RWPE2 (cell line): ENCODE data around the gene RAB36.

Experiments
- ATAC-seq: fragments of 200-7000 bp; cut with Tn5 transposase; 3 replicates; pipeline ENCODE4 v1.9.1; 2021; ENCODE audit warnings: low read depth
- DNase-seq: peaks from one replicate; pipeline ENCODE4 v3.0.0-alpha.2; 2020; ENCODE audit warnings: low spot score
- H3K27ac ChIP-seq: fragments of 450-650 bp; 2 replicates; pipeline ENCODE4 v1.5.1; 2017; ENCODE audit warnings: mild to moderate bottlenecking; ENCODE audit not compliant: poor library complexity, severe bottlenecking
- H3K27me3 ChIP-seq: fragments of 250-450 bp; sonication (Bioruptor Pico); 2 replicates; pipeline ENCODE4 v1.5.1; 2021; ENCODE audit warnings: mild to moderate bottlenecking, moderate library complexity; ENCODE audit not compliant: insufficient read depth, poor library complexity, severe bottlenecking
- H3K36me3 ChIP-seq: fragments of 250-450 bp; sonication (Bioruptor Pico); 2 replicates; pipeline ENCODE4 v1.5.1; 2020; ENCODE audit warnings: low read depth, mild to moderate bottlenecking, moderate library complexity
- H3K4me1 ChIP-seq: fragments of 250-450 bp; sonication (Bioruptor Pico); 2 replicates; pipeline ENCODE4 v1.5.1; 2021; ENCODE audit warnings: mild to moderate bottlenecking, moderate library complexity; ENCODE audit not compliant: insufficient read depth, poor library complexity, severe bottlenecking
- H3K4me3 ChIP-seq: fragments of 250-450 bp; sonication (Bioruptor Pico); 2 replicates; pipeline ENCODE4 v1.5.1; 2021; ENCODE audit warnings: mild to moderate bottlenecking, moderate library complexity; ENCODE audit not compliant: severe bottlenecking
- H3K9me3 ChIP-seq: fragments of 250-450 bp; sonication (Bioruptor Pico); 2 replicates; pipeline ENCODE4 v1.5.1; 2021; ENCODE audit warnings: mild to moderate bottlenecking, moderate library complexity; ENCODE audit not compliant: severe bottlenecking
- TF ChIP-seq, protein P1 (sequence below): fragments of 450-650 bp; IDR thresholded peaks from one replicate; pipeline ENCODE4 v1.5.1; 2017; ENCODE audit warnings: mild to moderate bottlenecking, moderate library complexity; ENCODE audit not compliant: poor library complexity, severe bottlenecking

The RAB36 gene

DNA sequence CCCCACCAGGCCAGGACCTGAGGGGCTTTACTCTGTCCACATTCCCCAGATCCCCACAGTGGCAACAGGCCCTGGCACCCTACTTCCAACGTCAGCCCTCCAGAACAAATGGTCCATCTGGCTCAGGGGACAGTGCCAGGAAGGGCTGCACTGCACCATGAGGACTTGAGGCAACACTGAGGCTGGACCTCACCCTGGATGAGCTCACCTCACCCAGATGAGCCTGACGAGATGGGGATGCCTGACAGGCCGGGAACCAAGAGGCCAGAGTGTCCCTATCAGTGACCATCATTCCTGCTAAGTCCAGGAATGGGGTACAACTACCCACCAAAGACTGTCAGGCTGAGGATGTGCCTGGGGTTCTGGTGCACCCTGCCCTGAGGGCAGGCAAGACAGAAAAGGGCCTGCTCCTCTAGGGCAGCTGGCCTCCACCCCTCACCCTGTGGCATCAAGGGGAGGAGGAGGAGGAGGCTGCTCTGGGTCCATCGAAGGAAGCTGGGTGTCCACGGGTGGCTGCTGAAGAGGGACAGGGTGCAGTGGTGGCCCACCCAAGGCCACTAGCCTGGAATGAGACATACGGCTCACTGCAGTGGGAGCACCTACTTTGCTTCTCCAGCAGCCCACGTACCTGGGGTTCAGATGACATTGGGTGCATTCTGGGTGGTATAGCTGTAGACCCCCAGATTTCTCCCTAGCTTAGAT is 18.1 kb upstream of the RAB36 start:
- TF ChIP-seq, protein P1, sequence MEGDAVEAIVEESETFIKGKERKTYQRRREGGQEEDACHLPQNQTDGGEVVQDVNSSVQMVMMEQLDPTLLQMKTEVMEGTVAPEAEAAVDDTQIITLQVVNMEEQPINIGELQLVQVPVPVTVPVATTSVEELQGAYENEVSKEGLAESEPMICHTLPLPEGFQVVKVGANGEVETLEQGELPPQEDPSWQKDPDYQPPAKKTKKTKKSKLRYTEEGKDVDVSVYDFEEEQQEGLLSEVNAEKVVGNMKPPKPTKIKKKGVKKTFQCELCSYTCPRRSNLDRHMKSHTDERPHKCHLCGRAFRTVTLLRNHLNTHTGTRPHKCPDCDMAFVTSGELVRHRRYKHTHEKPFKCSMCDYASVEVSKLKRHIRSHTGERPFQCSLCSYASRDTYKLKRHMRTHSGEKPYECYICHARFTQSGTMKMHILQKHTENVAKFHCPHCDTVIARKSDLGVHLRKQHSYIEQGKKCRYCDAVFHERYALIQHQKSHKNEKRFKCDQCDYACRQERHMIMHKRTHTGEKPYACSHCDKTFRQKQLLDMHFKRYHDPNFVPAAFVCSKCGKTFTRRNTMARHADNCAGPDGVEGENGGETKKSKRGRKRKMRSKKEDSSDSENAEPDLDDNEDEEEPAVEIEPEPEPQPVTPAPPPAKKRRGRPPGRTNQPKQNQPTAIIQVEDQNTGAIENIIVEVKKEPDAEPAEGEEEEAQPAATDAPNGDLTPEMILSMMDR, result no peak
- no peaks in the 10 kb centered on the region for H3K36me3 ChIP-seq
- no peak for ATAC-seq

DNA sequence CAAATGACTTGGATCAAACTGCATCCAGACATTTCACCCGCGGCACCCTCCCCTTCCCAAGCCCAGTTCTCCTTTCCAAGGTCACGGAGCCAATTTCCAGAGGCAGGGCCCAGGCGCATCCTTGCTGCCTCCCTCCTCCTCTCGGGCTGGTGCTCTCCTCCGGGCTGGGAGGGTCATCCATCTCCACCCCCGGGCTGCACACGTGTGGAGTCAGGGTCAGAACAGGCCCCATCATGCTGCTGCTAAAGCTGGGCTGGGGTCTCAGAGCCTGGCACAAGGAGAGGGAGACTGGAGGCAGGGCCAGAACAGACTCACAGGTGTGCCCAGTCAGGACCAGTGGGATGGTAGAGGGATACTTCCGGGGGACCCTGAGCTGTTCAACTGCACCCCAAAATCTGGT is 17.5 kb upstream of the RAB36 start:
- Histone ChIP-seq H3K36me3 (no peaks in the 10 kb centered on the region), H3K4me1 (no peaks in the 10 kb centered on the region), H3K27me3 (no peaks in the 10 kb centered on the region), H3K9me3 (peaks cover 10% of the 10 kb centered on the region), H3K4me3 (no peak overlapping the region), H3K27ac (no peak overlapping the region)
- TF ChIP-seq, protein P1, result no peak
- ATAC-seq (no peak), DNase-seq (no peak)

More for the DNA sequence above, 18.1 kb upstream of the RAB36 start:
- Histone ChIP-seq H3K4me1 (no peaks in the 10 kb centered on the region), H3K27me3 (no peaks in the 10 kb centered on the region), H3K27ac (no peak overlapping the region), H3K4me3 (no peak overlapping the region), H3K9me3 (peaks cover 10% of the 10 kb centered on the region)
- DNase-seq, result no peak

DNA sequence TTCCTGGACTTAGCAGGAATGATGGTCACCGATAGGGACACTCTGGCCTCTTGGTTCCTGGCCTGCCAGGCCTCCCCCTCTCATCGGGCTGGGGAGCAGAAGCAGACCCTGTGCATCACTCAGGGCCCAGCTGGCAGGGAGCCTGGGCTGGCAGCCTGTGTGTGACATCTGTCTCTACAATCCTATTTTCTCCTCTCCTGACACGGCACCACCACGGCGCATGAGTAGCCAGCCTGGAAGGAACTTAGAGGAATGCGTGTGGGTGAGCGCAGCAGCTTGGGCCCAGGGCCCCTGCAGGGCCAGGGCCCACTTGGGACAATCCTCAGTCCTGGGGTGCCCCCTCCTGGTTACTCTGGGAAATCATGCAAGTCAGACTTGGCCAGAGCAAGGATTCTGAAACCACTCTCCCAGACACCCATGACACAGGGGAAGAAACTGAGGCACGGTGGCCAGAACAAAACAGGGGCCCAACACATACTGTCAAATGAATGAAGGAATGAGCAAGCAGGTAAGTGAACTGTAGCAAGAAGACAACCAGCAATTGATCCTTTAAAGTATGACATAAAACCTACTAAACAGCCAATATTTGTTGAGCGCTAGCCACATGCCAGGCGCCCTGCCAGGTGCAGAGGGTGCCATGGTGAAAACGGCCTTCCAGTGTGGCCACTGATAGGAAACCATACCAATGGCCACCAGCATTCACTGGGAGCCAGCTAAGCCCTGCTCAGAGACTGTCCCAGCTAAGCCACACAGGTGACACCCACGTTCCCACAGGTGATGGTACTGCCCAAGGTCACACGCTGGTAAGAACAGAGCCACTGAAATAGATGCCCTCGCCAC is 16.8 kb upstream of the RAB36 start:
- no peaks in the 10 kb centered on the region for H3K4me1 ChIP-seq
- no peaks in the 10 kb centered on the region for H3K36me3 ChIP-seq
- TF ChIP-seq, protein P1, result peak; percentile 60
- no peak overlapping the region for H3K4me3 ChIP-seq
- H3K9me3 ChIP-seq, result peaks cover 10% of the 10 kb centered on the region
- DNase-seq (no peak), ATAC-seq (peak; percentile 66)
- H3K27me3 ChIP-seq, result no peaks in the 10 kb centered on the region
- no peak overlapping the region for H3K27ac ChIP-seq

DNA sequence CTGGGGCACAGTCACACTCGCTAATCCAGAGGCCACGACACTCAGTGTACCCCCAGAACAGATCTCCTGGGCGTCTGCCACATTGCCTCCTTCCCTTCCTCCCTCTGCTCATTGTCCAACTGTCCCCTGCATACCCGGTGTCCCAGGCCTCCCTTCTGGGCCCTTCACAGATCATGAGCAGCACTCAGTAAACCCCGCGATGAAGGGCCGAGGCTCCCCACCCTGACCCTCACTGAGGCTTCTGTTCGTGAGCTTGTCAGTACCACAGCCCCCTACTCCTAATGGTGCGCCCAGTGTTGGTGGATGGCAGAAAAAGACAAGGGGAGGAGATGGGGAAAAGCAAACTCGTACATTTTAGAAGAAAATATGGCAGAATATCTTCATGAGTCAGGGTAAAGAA is 16.1 kb upstream of the RAB36 start:
- DNase-seq, result no peak
- no peak for ATAC-seq
- H3K9me3 ChIP-seq, result peaks cover 10% of the 10 kb centered on the region

More for the DNA sequence above, 16.1 kb upstream of the RAB36 start:
- Histone ChIP-seq H3K4me1 (no peaks in the 10 kb centered on the region), H3K27ac (no peak overlapping the region), H3K36me3 (no peaks in the 10 kb centered on the region), H3K27me3 (no peaks in the 10 kb centered on the region), H3K4me3 (no peak overlapping the region)
- TF ChIP-seq, protein P1, result no peak
